K562 (cell line): ENCODE measurements around the gene GNAI3. TPM values are rescaled to one million over a fixed set of nuclear protein-coding genes. Genes with fewer than 3 reads are reported as not detected.

Experiments used
- ELF4 ChIP-seq: fragments of 450-650 bp; formaldehyde crosslinking; IDR thresholded peaks from 2 replicates; pipeline ENCODE4 v1.4.0; 2022; ENCODE audit warnings: missing genetic modification characterization
- HCFC1 ChIP-seq: IDR thresholded peaks from 2 replicates; pipeline ENCODE4 v1.6.1; 2012; ENCODE audit warnings: low read depth, low read length, improper control_type of control experiment
- HMGN3 ChIP-seq: IDR thresholded peaks from 2 replicates; pipeline ENCODE4 v1.6.1; 2011; ENCODE audit warnings: borderline replicate concordance, low read depth, mild to moderate bottlenecking, mixed read lengths, low read length; ENCODE audit not compliant: insufficient read length; ENCODE audit errors: extremely low read depth
- MYC ChIP-seq, 2 experiments: fragments of 250-450 bp in 1 of 2; sonication (Bioruptor Pico) in 1 of 2; IDR thresholded peaks; 2 replicates each; pipeline versions ENCODE4 v1.5.1 to v1.6.1; 2012 to 2021; ENCODE audit warnings: low read depth in 2 of 2, borderline replicate concordance in 1 of 2, improper control_type of control experiment in 1 of 2, low read length in 1 of 2, mild to moderate bottlenecking in 1 of 2, moderate library complexity in 1 of 2
- NR2F6 ChIP-seq: fragments of 450-650 bp; formaldehyde crosslinking; IDR thresholded peaks from 2 replicates; pipeline ENCODE4 v1.4.0; 2020; ENCODE audit warnings: mild to moderate bottlenecking
- POLR2A ChIP-seq: fragments of 450-650 bp; conservative IDR thresholded peaks from 2 replicates; pipeline ENCODE4 v1.6.1; 2016
- TEAD4 ChIP-seq, 2 experiments: sonication (generic) in 1 of 2; formaldehyde crosslinking in 1 of 2; IDR thresholded peaks; 2 replicates each; pipeline versions ENCODE4 v1.6.1 to v1.8.0; 2012 to 2022; ENCODE audit warnings: borderline replicate concordance in 1 of 2, inconsistent platforms in 1 of 2, low read length in 1 of 2, mild to moderate bottlenecking in 1 of 2, missing genetic modification reagents in 1 of 2
- polyA plus RNA-seq, 8 experiments: library from polyadenylated mRNA; depleted of rRNA in 4 of 8; stranded (reverse) in 5 of 8; unstranded in 3 of 8; fragments of >200 nt; fragmentation: Nextera tagmentation in 2 of 8; fragmentation: Illumina TruSeq in 1 of 8; extraction: Ambion mirVana in 2 of 8; extraction: Trizol in 1 of 8; gene quantifications; 2 replicates each; pipeline versions ENCODE4 v1.2.1 to v1.2.3, GENCODE V29; 2011 to 2014; ENCODE audit warnings: inconsistent platforms in 1 of 8, missing spikeins in 1 of 8
- total RNA-seq, 7 experiments: library from RNA; depleted of rRNA in 6 of 7; stranded (reverse); fragments of >200 nt in 6 of 7; fragmentation: Illumina TruSeq in 2 of 7; extraction: Trizol in 2 of 7; gene quantifications; 2 replicates each; pipeline versions ENCODE4 v1.2.1 to v1.2.3, GENCODE V29; 2011 to 2021; ENCODE audit warnings: low replicate concordance in 1 of 7
- TF ChIP-seq, protein P1 (sequence below), 2 experiments: fragments of 450-650 bp; IDR thresholded peaks; 2 replicates each; pipeline ENCODE4 v1.6.1; 2016; ENCODE audit warnings: mild to moderate bottlenecking in 2 of 2, borderline replicate concordance in 1 of 2, low read depth in 1 of 2, moderate library complexity in 1 of 2
- TF ChIP-seq, protein P2 (sequence below), 2 experiments: IDR thresholded peaks; 2 replicates each; pipeline ENCODE4 v1.6.1; 2011; ENCODE audit warnings: borderline replicate concordance in 1 of 2, control low read depth in 1 of 2, low read depth in 1 of 2, low read length in 1 of 2, mild to moderate bottlenecking in 1 of 2, mixed read lengths in 1 of 2, moderate library complexity in 1 of 2; ENCODE audit not compliant: insufficient read depth in 1 of 2, insufficient read length in 1 of 2, poor library complexity in 1 of 2, severe bottlenecking in 1 of 2; ENCODE audit errors: extremely low read depth in 1 of 2
- TF ChIP-seq, protein P3 (sequence below): sonication (generic); formaldehyde crosslinking; IDR thresholded peaks from 2 replicates; pipeline ENCODE4 v1.8.0; 2022; ENCODE audit warnings: mild to moderate bottlenecking, missing genetic modification reagents, borderline replicate concordance

GNAI3 gene
- total and polyA plus RNA-seq, 9 of the 15 experiments (the other 6 are each of a cell fraction or from before 2014, with no cell fraction given) = 6.3 to 13.2 (median 8.9) TPM

DNA sequence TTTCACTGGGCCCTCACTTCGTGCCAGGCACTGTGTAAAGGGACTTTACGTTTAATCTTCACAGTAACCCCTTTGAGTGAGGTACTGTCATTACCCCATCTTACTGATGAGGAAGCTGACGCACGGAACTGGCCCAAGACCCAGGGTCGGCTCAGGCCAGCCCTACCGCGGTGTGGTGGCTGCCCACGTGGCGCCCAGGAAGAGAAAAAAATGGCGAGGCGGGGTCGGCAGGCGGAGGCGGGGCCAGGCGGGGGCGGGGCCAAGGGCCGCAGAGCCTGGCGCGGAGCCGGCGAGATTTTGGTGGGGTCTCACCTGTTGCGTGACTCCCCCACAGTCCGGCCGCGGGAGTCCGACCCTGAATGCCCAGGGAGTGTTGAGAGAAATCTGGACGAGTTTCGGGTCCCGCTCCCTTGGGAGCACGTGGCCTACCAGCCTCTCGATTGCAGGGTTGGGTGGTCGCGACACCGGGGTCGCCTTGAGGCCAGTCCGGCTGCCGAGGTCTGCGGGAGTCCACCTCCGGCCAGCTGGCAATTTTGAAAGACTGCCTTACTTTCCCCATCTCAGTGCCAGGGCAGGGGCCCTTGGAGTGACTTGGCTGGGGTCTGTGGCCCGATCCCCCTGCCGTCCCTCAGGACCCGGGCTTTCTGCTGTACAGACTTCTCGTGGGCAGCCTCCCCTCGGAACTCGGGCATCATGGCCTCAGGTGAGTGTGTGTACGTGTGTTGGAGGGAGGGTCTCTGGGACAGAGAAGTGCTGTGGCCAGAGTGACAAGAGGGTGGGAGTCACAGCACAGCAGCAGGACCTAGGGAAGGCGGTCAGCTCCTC, 71.4 kb downstream of the GNAI3 start, which contains the start of the genes AMPD2 and GNAT2 (continued):
- TF ChIP-seq, protein P1, sequence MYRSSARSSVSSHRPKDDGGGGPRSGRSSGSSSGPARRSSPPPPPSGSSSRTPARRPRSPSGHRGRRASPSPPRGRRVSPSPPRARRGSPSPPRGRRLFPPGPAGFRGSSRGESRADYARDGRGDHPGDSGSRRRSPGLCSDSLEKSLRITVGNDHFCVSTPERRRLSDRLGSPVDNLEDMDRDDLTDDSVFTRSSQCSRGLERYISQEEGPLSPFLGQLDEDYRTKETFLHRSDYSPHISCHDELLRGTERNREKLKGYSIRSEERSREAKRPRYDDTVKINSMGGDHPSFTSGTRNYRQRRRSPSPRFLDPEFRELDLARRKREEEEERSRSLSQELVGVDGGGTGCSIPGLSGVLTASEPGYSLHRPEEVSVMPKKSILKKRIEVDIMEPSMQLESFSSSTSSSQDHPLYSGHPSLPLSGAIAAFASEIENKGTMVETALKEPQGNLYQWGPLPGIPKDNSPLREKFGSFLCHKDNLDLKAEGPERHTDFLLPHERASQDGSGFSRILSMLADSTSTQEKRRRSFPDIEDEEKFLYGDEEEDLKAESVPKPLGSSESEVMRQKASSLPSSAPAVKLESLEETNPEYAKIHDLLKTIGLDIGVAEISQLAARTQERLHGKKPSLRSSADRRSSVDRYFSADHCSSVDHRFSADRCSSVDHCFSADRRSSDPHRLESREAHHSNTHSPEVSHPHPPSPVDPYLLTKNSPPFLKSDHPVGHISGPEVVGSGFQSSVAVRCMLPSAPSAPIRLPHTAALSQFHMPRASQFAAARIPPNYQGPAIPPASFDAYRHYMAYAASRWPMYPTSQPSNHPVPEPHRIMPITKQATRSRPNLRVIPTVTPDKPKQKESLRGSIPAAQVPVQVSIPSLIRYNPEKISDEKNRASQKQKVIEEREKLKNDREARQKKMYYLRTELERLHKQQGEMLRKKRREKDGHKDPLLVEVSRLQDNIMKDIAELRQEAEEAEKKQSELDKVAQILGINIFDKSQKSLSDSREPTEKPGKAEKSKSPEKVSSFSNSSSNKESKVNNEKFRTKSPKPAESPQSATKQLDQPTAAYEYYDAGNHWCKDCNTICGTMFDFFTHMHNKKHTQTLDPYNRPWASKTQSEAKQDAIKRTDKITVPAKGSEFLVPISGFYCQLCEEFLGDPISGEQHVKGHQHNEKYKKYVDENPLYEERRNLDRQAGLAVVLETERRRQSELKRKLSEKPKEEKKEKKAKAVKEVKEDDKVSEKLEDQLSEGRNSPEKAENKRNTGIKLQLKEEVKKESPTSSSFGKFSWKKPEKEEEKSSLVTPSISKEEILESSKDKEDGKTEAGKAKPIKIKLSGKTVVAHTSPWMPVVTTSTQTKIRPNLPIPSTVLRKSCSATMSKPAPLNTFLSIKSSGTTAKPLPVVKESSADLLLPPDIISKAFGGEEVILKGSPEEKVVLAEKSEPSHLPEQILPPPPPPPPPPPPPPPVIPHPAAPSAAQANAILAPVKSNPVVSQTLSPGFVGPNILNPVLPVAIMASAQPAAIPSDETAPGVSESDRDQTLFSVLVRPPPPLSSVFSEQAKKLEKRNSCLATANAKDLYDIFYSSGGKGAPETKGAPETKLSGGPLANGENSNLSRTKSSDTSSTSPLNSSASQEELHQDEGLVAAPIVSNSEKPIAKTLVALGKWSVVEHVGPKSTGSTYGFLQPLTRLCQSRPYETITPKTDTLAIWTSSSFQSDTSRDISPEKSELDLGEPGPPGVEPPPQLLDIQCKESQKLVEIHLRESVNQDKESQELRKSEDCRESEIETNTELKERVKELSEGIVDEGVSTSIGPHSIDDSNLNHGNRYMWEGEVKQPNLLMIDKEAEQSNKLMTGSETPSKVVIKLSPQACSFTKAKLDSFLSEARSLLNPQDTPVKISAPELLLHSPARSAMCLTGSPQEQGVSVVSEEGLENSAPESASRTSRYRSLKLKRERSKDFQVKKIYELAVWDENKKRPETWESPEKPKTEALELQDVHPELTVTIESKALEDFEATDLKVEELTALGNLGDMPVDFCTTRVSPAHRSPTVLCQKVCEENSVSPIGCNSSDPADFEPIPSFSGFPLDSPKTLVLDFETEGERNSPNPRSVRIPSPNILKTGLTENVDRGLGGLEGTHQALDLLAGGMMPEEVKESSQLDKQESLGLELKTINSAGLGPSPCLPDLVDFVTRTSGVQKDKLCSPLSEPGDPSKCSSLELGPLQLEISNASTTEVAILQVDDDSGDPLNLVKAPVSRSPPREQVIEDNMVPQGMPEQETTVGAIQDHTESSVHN (IDR thresholded peaks at IDR 0.05; ENCODE audit: borderline replicate concordance in 1 of 2, low read depth in 1 of 2) = 0 out of 4 replicates have a peak, but pooled peaks of 1 of the 2 experiments have one; percentile 20
- TF ChIP-seq HMGN3 = peak; percentile 95
- TF ChIP-seq HCFC1 = peak; percentile 46; the same call in 1 of the 2 replicates
- TF ChIP-seq TEAD4 (IDR thresholded peaks at IDR 0.05; ENCODE audit: low read length) = no peak; the same call in 1 of the 2 replicates
- TF ChIP-seq TEAD4 (CRISPR knock-in tag; IDR thresholded peaks at IDR 0.05; ENCODE audit: borderline replicate concordance) = peak; percentile 89
- no peak for TF ChIP-seq NR2F6 (CRISPR knock-in tag)
- TF ChIP-seq ELF4 (CRISPR knock-in tag) = peak; percentile 69; the same call in 1 of the 2 replicates
- TF ChIP-seq POLR2A = peak; percentile 89
- TF ChIP-seq, protein P2, sequence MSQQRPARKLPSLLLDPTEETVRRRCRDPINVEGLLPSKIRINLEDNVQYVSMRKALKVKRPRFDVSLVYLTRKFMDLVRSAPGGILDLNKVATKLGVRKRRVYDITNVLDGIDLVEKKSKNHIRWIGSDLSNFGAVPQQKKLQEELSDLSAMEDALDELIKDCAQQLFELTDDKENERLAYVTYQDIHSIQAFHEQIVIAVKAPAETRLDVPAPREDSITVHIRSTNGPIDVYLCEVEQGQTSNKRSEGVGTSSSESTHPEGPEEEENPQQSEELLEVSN (IDR thresholded peaks at IDR 0.05; ENCODE audit: borderline replicate concordance in 1 of 2, extremely low read depth in 1 of 2, insufficient read depth in 1 of 2, insufficient read length in 1 of 2, low read depth in 1 of 2, low read length in 1 of 2, poor library complexity in 1 of 2, severe bottlenecking in 1 of 2) = peak; percentile 48 to 80
- TF ChIP-seq MYC (IDR thresholded peaks at IDR 0.05; ENCODE audit: low read depth, low read length) = peak; percentile 100
- TF ChIP-seq MYC (CRISPR knock-in tag; IDR thresholded peaks at IDR 0.05; ENCODE audit: borderline replicate concordance, low read depth) = peak; percentile 73; the same call in 1 of the 2 replicates
- TF ChIP-seq, protein P3, sequence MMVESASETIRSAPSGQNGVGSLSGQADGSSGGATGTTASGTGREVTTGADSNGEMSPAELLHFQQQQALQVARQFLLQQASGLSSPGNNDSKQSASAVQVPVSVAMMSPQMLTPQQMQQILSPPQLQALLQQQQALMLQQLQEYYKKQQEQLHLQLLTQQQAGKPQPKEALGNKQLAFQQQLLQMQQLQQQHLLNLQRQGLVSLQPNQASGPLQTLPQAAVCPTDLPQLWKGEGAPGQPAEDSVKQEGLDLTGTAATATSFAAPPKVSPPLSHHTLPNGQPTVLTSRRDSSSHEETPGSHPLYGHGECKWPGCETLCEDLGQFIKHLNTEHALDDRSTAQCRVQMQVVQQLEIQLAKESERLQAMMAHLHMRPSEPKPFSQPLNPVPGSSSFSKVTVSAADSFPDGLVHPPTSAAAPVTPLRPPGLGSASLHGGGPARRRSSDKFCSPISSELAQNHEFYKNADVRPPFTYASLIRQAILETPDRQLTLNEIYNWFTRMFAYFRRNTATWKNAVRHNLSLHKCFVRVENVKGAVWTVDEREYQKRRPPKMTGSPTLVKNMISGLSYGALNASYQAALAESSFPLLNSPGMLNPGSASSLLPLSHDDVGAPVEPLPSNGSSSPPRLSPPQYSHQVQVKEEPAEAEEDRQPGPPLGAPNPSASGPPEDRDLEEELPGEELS = peak; percentile 76
